Esophagus muscularis mucosa (tissue), 4 donors: ENCODE data around the gene DGAT2.

Experiments used
- EP300 ChIP-seq: sonication (generic); formaldehyde crosslinking; IDR thresholded peaks from one replicate; pipeline ENCODE4 v1.6.1; 2017; ENCODE audit warnings: antibody characterized with exemption
- POLR2A ChIP-seq: fragments of 450-650 bp; IDR thresholded peaks from one replicate; pipeline ENCODE4 v1.6.1; 2017; ENCODE audit warnings: antibody characterized with exemption, moderate library complexity, mild to moderate bottlenecking, low read depth
- TF ChIP-seq, protein P1 (sequence below), 3 experiments: fragments of 200-600 bp in 2 of 3; fragments of 450-650 bp in 1 of 3; sonication (generic) in 2 of 3; IDR thresholded peaks; one replicate each; pipeline ENCODE4 v1.5.1; 2017 to 2019; ENCODE audit warnings: antibody characterized with exemption in 3 of 3, mild to moderate bottlenecking in 2 of 3, moderate library complexity in 1 of 3

DNA sequence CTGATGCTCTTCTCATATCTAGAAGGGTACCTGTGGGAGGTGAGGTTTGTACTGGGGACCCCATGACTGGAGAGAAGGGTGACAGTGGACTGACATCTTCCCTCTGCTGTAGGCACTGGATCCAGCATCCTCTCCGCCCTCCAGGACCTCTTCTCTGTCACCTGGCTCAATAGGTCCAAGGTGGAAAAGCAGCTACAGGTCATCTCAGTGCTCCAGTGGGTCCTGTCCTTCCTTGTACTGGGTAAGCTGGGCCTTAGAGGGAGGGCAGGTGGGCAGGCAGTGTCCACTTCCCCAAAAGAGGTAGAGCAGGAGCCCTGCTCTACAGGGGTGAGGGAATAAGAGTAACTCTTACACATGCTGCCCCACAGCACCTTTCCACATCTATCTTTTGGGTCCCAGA, 15.9 kb downstream of the DGAT2 start:
- TF ChIP-seq POLR2A (no peak), EP300 (no peak)
- TF ChIP-seq, protein P1, sequence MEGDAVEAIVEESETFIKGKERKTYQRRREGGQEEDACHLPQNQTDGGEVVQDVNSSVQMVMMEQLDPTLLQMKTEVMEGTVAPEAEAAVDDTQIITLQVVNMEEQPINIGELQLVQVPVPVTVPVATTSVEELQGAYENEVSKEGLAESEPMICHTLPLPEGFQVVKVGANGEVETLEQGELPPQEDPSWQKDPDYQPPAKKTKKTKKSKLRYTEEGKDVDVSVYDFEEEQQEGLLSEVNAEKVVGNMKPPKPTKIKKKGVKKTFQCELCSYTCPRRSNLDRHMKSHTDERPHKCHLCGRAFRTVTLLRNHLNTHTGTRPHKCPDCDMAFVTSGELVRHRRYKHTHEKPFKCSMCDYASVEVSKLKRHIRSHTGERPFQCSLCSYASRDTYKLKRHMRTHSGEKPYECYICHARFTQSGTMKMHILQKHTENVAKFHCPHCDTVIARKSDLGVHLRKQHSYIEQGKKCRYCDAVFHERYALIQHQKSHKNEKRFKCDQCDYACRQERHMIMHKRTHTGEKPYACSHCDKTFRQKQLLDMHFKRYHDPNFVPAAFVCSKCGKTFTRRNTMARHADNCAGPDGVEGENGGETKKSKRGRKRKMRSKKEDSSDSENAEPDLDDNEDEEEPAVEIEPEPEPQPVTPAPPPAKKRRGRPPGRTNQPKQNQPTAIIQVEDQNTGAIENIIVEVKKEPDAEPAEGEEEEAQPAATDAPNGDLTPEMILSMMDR (IDR thresholded peaks at IDR 0.05), result no peak
